Measurements from ENCODE around the gene GORASP2.

The GORASP2 gene

DNA sequence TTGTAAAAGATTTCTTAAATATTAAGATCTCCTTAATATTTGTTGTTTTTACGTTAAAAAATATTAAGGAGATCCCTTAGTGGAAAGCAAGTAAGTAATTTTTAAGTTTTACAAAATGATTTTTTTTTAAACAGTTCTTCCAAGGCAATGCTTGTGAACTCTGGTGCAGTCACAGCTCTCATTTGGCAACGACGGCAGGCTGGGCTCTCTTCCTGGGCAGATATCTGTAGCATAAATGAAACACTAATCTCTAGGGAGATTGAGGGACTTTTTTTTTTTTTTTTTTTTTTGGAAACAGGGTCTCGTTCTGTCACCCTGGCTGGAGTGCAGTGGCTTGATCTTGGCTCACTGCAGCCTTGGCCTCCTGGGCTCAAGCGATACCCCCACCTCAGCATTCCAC is 38.5 kb downstream of the GORASP2 start:
- TF ChIP-seq EGR1 (IDR thresholded peaks at IDR 0.05) (no peak), TEAD4 (IDR thresholded peaks at IDR 0.05) (no peak), NFIC (IDR thresholded peaks at IDR 0.05) (no peak), TAF1 (IDR thresholded peaks at IDR 0.05; ENCODE audit: low read depth) (no peak), YY1 (IDR thresholded peaks at IDR 0.05; ENCODE audit: low read depth) (no peak), ZBTB7A (IDR thresholded peaks at IDR 0.05; ENCODE audit: low read depth) (no peak), CREB1 (IDR thresholded peaks at IDR 0.05; ENCODE audit: low read depth) (no peak), FOXM1 (IDR thresholded peaks at IDR 0.05; ENCODE audit: borderline replicate concordance, low read depth) (no peak)
- TF ChIP-seq, protein P1, sequence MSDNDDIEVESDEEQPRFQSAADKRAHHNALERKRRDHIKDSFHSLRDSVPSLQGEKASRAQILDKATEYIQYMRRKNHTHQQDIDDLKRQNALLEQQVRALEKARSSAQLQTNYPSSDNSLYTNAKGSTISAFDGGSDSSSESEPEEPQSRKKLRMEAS (IDR thresholded peaks at IDR 0.05), result no peak
- TF ChIP-seq, protein P2, sequence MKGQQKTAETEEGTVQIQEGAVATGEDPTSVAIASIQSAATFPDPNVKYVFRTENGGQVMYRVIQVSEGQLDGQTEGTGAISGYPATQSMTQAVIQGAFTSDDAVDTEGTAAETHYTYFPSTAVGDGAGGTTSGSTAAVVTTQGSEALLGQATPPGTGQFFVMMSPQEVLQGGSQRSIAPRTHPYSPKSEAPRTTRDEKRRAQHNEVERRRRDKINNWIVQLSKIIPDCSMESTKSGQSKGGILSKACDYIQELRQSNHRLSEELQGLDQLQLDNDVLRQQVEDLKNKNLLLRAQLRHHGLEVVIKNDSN (IDR thresholded peaks at IDR 0.05), result no peak

DNA sequence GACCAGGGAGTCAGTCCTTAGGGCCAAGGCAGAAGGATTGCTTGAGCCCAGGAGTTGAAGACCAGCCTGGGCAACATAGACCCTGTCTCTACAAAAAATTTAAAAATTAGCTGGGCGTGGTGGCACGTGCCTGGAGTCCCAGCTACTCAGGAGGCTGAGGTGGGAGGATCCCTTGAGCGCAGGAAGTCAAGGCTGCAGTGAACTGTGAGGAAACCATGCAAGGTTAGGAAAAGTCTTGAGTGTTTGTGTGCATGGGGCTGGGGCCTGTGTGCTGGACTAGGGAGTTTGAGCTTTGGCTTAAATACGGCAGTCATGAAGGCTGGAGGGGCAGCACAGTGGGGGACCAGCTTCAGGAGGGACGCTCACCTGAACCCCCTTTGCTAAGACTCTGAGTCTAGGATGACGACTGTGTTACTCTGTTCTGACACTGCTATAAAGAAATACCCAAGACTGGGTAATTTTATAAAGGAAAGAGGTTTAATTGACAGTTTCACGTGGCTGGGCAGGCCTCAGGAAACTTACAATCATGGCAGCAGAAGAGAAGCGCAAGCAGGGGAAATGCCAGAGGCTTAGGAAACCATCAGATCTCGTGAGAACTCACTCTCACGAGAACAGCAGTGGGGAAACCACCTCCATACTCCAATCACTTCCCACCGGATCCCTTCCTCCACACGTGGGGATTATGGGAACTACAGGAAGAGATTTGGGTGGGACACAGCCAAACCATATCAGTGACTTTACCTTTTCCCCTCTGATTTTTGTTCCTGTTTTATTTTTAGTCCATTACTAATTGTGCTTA is 39.4 kb downstream of the GORASP2 start:
- TF ChIP-seq, protein P3, sequence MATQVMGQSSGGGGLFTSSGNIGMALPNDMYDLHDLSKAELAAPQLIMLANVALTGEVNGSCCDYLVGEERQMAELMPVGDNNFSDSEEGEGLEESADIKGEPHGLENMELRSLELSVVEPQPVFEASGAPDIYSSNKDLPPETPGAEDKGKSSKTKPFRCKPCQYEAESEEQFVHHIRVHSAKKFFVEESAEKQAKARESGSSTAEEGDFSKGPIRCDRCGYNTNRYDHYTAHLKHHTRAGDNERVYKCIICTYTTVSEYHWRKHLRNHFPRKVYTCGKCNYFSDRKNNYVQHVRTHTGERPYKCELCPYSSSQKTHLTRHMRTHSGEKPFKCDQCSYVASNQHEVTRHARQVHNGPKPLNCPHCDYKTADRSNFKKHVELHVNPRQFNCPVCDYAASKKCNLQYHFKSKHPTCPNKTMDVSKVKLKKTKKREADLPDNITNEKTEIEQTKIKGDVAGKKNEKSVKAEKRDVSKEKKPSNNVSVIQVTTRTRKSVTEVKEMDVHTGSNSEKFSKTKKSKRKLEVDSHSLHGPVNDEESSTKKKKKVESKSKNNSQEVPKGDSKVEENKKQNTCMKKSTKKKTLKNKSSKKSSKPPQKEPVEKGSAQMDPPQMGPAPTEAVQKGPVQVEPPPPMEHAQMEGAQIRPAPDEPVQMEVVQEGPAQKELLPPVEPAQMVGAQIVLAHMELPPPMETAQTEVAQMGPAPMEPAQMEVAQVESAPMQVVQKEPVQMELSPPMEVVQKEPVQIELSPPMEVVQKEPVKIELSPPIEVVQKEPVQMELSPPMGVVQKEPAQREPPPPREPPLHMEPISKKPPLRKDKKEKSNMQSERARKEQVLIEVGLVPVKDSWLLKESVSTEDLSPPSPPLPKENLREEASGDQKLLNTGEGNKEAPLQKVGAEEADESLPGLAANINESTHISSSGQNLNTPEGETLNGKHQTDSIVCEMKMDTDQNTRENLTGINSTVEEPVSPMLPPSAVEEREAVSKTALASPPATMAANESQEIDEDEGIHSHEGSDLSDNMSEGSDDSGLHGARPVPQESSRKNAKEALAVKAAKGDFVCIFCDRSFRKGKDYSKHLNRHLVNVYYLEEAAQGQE (IDR thresholded peaks at IDR 0.05; ENCODE audit: low read depth), result no peak
- TF ChIP-seq RAD21 (IDR thresholded peaks at IDR 0.05; ENCODE audit: low read depth), result no peak
- TF ChIP-seq EGR1 (IDR thresholded peaks at IDR 0.05), result no peak
- TF ChIP-seq EP300 (IDR thresholded peaks at IDR 0.05; ENCODE audit: borderline replicate concordance), result no peak
- TF ChIP-seq CREB1 (IDR thresholded peaks at IDR 0.05; ENCODE audit: low read depth), result no peak
- TF ChIP-seq NFIC (IDR thresholded peaks at IDR 0.05), result no peak
- TF ChIP-seq YY1 (IDR thresholded peaks at IDR 0.05; ENCODE audit: low read depth), result no peak
- TF ChIP-seq TAF1 (IDR thresholded peaks at IDR 0.05; ENCODE audit: low read depth), result no peak
- TF ChIP-seq CEBPB (IDR thresholded peaks at IDR 0.05), result no peak
- TF ChIP-seq FOXM1 (IDR thresholded peaks at IDR 0.05; ENCODE audit: borderline replicate concordance, low read depth), result no peak
- TF ChIP-seq ZBTB7A (IDR thresholded peaks at IDR 0.05; ENCODE audit: low read depth), result no peak
- TF ChIP-seq, protein P1 (IDR thresholded peaks at IDR 0.05), result no peak
- no peak for TF ChIP-seq TCF12 (IDR thresholded peaks at IDR 0.05; ENCODE audit: low read depth)
- no peak for TF ChIP-seq TEAD4 (IDR thresholded peaks at IDR 0.05)
- TF ChIP-seq, protein P2 (IDR thresholded peaks at IDR 0.05), result no peak

DNA sequence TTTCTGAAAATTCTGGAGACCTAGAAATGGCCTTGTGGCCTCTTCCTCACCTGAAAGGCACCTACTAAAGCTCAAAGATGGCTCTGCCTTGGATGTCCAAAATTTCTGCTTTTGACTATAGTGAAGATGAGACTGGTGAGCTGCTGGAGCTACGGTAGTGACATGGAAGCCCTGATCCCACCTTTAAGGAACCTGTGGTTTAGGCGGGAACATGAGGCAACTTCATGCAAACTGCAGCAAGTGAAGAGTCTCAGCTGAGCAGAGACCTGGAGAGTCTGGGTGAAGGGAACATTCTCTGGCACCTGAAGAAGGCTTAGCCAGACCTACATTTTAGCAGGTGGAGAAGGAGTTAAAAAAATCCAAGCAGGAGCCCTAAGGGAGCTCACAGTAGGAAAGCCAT is 40.0 kb downstream of the GORASP2 start:
- TF ChIP-seq EP300 (IDR thresholded peaks at IDR 0.05; ENCODE audit: borderline replicate concordance), result no peak
- no peak for TF ChIP-seq ZBTB7A (IDR thresholded peaks at IDR 0.05; ENCODE audit: low read depth)
- TF ChIP-seq, protein P1 (IDR thresholded peaks at IDR 0.05), result no peak
- no peak for TF ChIP-seq TEAD4 (IDR thresholded peaks at IDR 0.05)
- no peak for TF ChIP-seq RAD21 (IDR thresholded peaks at IDR 0.05; ENCODE audit: low read depth)
- TF ChIP-seq TAF1 (IDR thresholded peaks at IDR 0.05; ENCODE audit: low read depth), result no peak

DNA sequence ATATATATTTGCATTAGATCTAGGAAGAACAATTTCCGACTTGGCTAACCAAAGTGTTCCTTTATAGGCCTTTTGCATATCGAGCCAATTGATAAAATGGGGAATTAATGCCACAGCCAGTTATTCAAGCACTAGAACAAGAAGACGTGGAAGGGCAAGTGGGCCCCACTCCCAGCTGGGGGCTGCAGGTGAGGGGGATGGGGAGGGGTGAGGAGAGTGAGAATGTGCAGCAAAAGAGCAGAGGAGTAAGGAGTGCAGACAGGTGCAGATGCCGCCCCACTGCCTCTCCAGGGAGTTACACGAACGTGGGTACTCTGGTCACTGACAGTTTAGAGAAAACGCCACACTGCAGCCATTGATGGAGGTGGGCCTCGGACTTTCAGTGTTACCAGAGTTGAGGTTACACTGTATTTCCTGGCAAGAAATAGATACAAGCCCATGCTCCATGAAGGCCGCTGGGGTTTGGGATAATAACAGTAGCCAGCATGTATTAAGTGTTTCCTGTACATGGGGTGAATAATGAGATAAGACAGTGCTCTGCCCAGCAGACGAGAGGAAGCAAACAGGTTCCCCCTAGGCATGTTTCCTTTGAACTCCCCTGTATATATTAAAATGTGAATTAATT is 40.9 kb downstream of the GORASP2 start:
- TF ChIP-seq YY1 (IDR thresholded peaks at IDR 0.05; ENCODE audit: low read depth) (no peak), CEBPB (IDR thresholded peaks at IDR 0.05) (no peak), ZBTB7A (IDR thresholded peaks at IDR 0.05; ENCODE audit: low read depth) (no peak), TAF1 (IDR thresholded peaks at IDR 0.05; ENCODE audit: low read depth) (no peak), TEAD4 (IDR thresholded peaks at IDR 0.05) (no peak), RAD21 (IDR thresholded peaks at IDR 0.05; ENCODE audit: low read depth) (no peak), EGR1 (IDR thresholded peaks at IDR 0.05) (no peak), EP300 (IDR thresholded peaks at IDR 0.05; ENCODE audit: borderline replicate concordance) (no peak), NFIC (IDR thresholded peaks at IDR 0.05) (no peak), CREB1 (IDR thresholded peaks at IDR 0.05; ENCODE audit: low read depth) (no peak)
- TF ChIP-seq, protein P2 (IDR thresholded peaks at IDR 0.05), result no peak
- TF ChIP-seq, protein P1 (IDR thresholded peaks at IDR 0.05), result no peak
- TF ChIP-seq, protein P3 (IDR thresholded peaks at IDR 0.05; ENCODE audit: low read depth), result no peak
